ENCODE data around the gene LIG4. TPM values are rescaled to one million over a fixed set of nuclear protein-coding genes. Genes with fewer than 3 reads are reported as not detected.
"Not testable (repeated sequence)": the region's sequence is repeated elsewhere in the genome, so short reads cannot be mapped to it uniquely, and the experiment has no call there.

LIG4 gene
- total RNA-seq, 1 donor from 2014 or later = 18.6 TPM

- no peaks in the 10 kb centered on the region for H3K9me3 Mint-ChIP-seq (ENCODE audit: low read depth)
- TF ChIP-seq CTCF (IDR thresholded peaks at IDR 0.05; ENCODE audit: unreplicated experiment) = no peak
- H3K27ac Mint-ChIP-seq = peak within 1 kb of the TSS; percentile 97
- H3K36me3 Mint-ChIP-seq (ENCODE audit: insufficient read depth) = no peaks in the 10 kb centered on the region
- peak within 1 kb of the TSS; percentile 90 for H3K4me3 Mint-ChIP-seq (ENCODE audit: low read depth)
- DNase-seq (ENCODE audit: low spot score, unreplicated experiment) = peak; percentile 90
- H3K27me3 Mint-ChIP-seq = no peaks in the 10 kb centered on the region
- peaks cover 33% of the 10 kb centered on the region for H3K4me1 Mint-ChIP-seq (ENCODE audit: low read depth)
Observed at GRCh38 chr13:108218044-108218974, 3.0 kb upstream of the LIG4 start, which contains the start of gene ABHD13. ABHD13 (plus strand) TSS chr13:108218392; CDS start chr13:108229219, 10,827 bp downstream.

- H3K27me3 Mint-ChIP-seq; H3K9me3 Mint-ChIP-seq (ENCODE audit: low read depth); DNase-seq (ENCODE audit: low spot score, unreplicated experiment); H3K36me3 Mint-ChIP-seq (ENCODE audit: insufficient read depth): not testable (repeated sequence)
- Mint-ChIP-seq H3K4me3 (ENCODE audit: low read depth) (peak overlapping the region; percentile 90), H3K4me1 (ENCODE audit: low read depth) (peaks cover 34% of the 10 kb centered on the region), H3K27ac (peak overlapping the region; percentile 97)
Observed at GRCh38 chr13:108217307-108218043, 2.1 kb upstream of the LIG4 start.

- Mint-ChIP-seq H3K4me3 (ENCODE audit: low read depth) (peak overlapping the region; percentile 82), H3K27me3 (no peaks in the 10 kb centered on the region), H3K4me1 (ENCODE audit: low read depth) (peaks cover 21% of the 10 kb centered on the region), H3K36me3 (ENCODE audit: insufficient read depth) (peaks cover 14% of the 10 kb centered on the region), H3K27ac (peak overlapping the region; percentile 76), H3K9me3 (ENCODE audit: low read depth) (peaks cover 3% of the 10 kb centered on the region)
- no peak for DNase-seq (ENCODE audit: low spot score, unreplicated experiment)
- TF ChIP-seq CTCF (IDR thresholded peaks at IDR 0.05; ENCODE audit: unreplicated experiment) = no peak
Observed at GRCh38 chr13:108214441-108215271, 680 bp downstream of the LIG4 start.

GRCh38 chr13:108213946-108214345, 1.4 kb downstream of the LIG4 start:
- Mint-ChIP-seq H3K36me3 (ENCODE audit: insufficient read depth) (peaks cover 19% of the 10 kb centered on the region), H3K27ac (peak overlapping the region; percentile 76), H3K27me3 (no peaks in the 10 kb centered on the region), H3K9me3 (ENCODE audit: low read depth) (peaks cover 8% of the 10 kb centered on the region), H3K4me3 (ENCODE audit: low read depth) (peak overlapping the region; percentile 82), H3K4me1 (ENCODE audit: low read depth) (peaks cover 14% of the 10 kb centered on the region)
- TF ChIP-seq CTCF (IDR thresholded peaks at IDR 0.05; ENCODE audit: unreplicated experiment) = no peak
- DNase-seq (ENCODE audit: low spot score, unreplicated experiment) = no peak

GRCh38 chr13:108212886-108213285, 2.5 kb downstream of the LIG4 start:
- H3K4me3 Mint-ChIP-seq (ENCODE audit: low read depth) = peak overlapping the region; percentile 57

More at GRCh38 chr13:108212886-108213285, 2.5 kb downstream of the LIG4 start:
- H3K4me1 Mint-ChIP-seq (ENCODE audit: low read depth) = peaks cover 14% of the 10 kb centered on the region
- no peaks in the 10 kb centered on the region for H3K27me3 Mint-ChIP-seq
- peaks cover 8% of the 10 kb centered on the region for H3K9me3 Mint-ChIP-seq (ENCODE audit: low read depth)
- peaks cover 25% of the 10 kb centered on the region for H3K36me3 Mint-ChIP-seq (ENCODE audit: insufficient read depth)
- H3K27ac Mint-ChIP-seq = no peak overlapping the region
- no peak for DNase-seq (ENCODE audit: low spot score, unreplicated experiment)
- no peak for TF ChIP-seq CTCF (IDR thresholded peaks at IDR 0.05; ENCODE audit: unreplicated experiment)

Data from progenitor cell of endocrine pancreas (in vitro differentiated cells).